ENCODE results near the gene TIPARP.

- no peak for TF ChIP-seq REST (IDR thresholded peaks at IDR 0.05; ENCODE audit: insufficient read depth in 1 of 2, low read depth in 2 of 2, low read length in 2 of 2)
- no peak for TF ChIP-seq POLR2AphosphoS5 (IDR thresholded peaks at IDR 0.05; ENCODE audit: low read depth, low read length)
- no peak for TF ChIP-seq TAF1 (IDR thresholded peaks at IDR 0.05; ENCODE audit: borderline replicate concordance, insufficient read depth, low read length)
These were observed 28.0 kb downstream of the TIPARP start for GRCh38 chr3:156702367-156702766.

Measured in PFSK-1 (cell line).